OCI-M2 (cell line): ENCODE results near the gene MINDY4.

ENCODE experiments used
- DNase-seq: peaks from one replicate; lab custom pipeline; 2025; ENCODE audit not compliant: unreplicated experiment; lab: John Stamatoyannopoulos, UW

MINDY4 gene

DNA sequence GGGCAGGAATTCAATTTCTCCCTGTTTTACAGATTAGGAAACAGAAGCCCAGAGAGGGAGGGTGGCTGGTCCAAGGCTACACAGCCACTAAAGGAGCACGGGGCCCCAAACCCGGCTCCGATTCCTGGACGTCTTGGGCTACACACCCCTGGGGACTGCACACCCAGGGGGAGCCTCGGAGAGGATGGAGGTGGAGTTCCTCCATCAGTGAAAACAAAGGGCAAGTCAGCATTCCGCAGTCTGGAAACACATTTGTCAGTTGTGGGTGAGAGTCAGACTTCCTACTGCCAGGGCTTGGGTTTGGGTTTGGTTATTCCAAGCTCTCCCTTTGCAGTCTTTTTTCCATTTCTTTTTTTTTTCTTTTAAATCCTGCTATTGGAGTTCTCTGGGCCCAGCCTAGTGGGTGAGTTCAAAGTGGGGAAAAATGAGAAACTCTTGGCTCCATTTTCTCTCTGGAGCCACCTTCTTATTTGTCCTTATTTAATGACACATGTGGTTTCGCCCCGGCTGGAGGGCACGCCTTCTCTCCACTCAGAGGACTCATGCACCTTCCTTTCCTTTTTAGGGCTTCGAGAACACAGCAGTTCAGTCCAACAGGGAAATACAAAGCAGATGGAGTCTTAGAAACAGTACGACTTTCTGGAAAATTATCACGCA is 80.6 kb downstream of the MINDY4 start:
- no peak for DNase-seq

DNA sequence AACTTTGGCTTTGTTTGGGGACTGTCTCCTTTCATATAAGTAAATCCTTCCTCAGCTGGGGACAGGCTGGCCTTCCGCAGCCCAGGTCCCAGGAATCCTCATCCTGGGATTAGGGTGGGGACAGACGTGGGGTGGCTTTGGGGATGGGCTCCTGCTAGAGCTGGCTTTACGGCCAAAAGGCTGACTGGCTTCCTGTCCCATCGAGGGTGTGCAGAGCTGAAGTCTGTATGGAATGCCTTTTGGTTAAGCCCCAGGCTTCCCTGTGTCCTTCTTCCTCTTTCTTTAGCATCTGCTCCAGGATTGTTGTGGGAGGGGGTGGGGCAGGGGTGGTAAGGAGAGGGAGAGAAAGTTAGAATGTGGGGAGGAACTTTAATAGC is 81.1 kb downstream of the MINDY4 start:
- no peak for DNase-seq

DNA sequence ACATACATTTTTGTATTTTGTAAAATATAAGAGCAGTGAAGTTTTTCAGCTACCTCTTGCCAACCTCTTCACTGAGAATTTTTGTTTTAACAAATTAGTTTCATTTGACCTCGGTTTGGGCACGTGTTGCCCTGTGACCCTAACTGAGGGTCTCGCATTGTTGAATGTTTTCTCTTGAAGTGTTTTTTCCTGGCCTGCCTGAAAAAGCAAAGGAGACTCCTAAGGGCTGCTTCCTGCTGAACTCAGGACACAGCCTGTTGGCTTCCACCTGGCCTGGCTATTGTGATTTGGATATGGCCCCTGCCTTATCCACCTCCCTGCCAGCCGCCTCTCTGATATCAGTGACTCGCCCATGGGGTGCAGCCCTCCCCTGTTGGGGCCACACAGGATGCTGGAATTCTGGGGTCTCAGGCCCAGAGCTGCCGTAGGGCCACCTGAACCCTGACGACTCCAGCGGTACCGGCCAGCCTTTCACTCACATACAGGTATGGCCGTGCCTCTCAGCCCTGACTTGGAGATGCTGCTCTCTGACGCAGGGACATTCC is 81.6 kb downstream of the MINDY4 start:
- no peak for DNase-seq

DNA sequence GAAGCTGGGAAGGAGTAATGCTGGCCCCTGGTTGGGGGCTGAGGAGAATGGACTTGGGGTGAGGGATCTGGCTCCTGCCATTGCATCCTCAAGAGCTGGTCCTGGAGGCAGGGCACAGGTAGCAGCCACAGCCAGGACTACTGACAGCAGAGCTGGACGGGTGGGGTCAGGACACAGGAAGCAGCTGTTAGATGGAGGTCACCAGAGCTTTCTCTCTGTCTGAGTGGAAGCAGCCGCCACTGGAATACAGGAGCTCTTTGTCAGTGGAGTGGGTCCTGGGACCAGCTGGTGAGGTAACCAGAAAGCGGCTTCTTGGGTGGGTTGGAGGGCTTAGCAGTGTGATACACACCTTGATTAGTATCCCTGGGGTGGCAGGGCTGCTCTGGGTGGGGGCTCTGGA is 82.4 kb downstream of the MINDY4 start:
- DNase-seq, result no peak

DNA sequence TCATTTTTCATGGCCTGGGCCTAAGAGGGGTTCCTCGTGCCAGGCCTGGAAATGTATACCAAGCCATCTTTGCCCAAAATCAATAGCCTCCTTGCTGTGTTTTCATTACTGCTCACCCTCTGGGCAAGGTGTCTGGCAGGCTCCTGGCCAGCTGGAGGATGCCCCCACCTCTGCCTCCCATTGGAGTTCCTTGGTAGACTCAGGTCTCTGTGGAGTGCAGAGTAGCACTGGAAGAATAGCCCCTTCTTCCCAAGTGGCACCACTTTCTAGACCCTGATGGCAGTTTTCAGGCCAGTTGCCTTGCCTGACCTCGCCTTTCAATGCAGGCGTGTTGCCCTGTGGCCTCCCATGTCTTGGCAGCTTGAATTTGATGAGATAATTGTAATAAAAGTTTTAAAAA is 84.7 kb downstream of the MINDY4 start:
- DNase-seq, result no peak

DNA sequence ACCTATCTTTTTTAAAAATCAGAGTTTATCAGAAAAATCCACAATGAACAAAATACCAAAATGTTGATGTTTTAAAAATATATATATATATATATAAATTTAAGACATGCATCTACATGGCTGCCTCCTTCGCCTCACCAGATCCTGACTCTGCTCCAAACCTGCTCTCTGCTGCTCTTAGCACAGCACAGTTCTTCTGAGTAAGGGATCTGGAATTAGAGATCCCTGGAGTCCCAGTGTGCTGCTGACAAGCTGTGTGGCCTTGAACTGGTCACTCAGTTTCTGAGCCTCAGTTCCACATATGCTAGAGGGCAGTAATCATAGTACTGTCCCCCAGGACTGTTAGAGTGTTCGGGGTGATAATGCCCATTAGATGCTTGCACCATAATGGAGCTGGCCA is 87.4 kb downstream of the MINDY4 start:
- DNase-seq, result no peak

DNA sequence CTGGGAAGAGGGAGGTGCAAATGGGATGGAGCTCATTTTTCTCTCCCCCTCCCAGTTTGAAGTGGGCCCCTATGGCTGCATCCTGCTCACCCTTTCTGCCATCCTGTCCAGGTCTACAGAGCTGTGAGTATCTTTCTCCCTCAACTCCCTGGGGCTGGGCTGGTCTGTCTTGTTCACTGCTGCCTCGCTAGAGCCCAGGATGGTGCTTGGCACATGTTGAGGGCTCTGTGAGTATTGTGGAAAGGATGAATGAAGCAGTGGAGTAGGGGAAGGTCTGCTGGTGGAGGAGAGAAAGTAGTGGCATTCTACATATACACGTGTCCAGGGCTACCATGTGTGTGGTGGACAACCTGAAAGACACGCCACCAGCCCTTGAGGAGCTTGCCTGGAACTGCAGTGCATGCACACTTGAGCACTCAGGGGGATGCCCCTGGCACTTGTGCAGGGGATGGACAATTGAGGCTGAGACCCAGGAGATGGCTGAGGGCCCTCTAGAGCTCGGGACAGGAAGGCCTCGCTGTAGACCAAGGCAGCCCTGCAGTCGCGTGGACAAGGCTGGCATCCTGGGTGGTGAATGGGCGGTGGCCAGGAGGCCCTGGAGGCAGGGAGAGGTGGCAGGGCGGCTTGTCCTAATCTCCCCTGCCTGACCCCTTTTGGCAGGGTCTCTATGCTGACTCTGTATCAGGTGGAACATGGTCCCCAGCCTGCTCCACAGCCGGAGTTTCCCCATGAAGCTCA is 88.2 kb downstream of the MINDY4 start:
- no peak for DNase-seq

DNA sequence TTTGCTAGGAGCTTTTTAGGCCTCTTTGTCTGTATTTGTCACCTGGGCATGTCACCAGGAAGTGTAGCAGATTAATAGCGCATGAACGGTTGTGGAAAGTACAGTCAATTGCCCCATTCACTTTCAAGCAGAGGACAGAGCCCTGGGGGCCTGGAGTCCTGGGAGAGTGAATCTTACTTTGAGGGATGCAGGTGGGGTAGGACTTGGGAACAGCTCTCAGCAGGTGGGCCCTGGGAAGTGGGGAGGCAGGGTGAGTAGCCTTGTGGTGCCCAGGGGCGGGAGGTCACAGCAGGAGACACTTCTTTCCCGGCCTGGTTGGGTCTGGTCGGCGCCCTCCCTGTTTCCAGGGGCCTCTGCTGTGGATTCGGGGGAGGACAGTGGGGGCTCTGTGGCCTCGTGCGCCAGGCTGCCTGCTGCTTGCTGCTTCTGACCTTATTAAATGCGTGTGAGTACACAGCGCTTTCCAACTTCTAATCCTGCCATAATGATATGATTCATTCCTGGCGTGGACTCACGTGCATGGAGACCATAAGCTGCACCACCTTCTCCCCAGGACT is 88.8 kb downstream of the MINDY4 start:
- no peak for DNase-seq

DNA sequence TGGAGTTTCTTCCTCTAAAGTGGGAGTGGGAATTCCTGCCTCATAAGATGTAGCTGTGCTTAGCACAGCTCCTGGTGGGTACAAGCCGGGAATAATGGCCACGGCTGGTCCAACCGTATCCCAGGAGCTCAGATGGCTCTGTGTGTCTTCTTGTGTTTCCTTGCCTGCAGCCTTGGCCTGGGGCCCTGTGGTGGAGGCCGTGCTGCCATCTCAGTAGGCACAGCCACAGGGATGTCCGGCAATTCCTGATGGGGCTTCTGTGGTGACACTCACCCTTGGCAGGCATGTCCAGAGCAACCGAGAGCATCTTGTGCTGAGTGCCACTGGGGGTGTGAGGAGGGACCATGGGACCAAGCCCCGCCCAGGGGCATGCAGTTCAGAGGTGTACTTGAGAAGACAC is 90.4 kb downstream of the MINDY4 start:
- no peak for DNase-seq

DNA sequence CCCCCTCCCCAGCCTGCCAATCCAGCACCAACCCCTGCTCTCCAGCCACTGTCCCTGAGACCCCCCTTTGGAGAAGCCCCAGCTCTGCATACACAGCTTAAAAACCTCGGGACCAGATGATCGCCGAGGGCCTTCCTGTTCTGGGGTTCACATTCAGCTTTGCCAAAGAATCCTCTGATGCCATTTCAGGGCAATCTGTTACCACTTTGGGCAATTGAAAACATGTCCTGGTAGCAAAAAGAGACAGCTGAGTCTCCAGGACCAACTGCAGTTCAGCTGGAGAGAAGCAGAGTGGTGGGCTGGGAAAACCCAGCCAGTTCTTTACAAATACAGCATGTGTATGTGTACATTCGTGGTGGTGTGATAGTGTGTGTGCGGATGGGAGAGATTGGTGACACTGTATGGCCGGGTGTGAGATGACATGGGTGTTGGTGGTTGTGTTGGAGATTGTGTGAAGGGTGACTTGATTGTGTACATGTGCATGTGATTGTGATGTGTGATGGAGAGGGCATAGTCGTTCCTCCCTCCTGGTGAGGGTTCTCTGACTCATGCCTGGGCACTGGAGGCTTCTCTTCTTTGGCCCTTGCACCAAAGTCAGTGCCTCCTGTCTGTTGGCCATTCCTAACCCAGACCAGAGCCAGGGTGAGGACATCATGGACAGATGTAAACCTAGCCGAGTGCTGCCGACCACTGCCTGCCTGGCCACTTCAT is 91.9 kb downstream of the MINDY4 start:
- no peak for DNase-seq

DNA sequence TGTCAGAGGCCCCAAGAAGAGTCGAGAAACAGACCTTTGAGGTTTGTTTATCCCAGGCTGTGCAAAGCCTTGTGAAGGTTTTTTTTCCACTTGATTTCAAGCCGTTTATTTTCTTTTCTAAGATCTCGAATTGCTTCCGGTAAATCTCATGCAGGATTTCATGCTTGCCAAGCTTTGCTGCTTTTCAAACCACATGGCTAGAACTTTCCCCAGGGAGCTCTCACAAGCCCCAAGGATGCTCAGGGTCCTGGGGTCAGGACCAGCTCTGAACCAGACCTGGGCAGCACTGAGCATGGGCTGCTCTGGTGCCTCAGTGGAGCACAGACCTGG is 92.5 kb downstream of the MINDY4 start:
- no peak for DNase-seq

DNA sequence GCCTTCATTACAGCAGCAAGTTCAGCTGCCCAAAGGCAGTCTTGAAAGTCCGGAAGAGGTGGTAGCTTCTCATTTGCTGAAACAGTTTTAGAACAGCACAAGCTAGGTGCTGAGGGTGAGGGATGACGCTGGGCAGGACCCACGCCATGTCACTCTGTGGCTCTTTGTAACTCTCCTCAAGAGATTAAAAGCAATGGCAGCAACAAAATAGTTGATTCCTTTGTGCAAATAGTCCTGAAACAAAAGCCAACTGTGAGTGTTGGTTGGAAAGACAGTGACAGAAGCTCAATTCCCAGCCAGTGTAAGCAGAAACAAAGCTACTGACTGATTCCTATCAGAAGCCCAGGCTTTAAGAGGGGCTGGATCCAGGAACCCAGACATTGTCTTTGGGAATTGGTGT is 92.9 kb downstream of the MINDY4 start:
- DNase-seq, result no peak

DNA sequence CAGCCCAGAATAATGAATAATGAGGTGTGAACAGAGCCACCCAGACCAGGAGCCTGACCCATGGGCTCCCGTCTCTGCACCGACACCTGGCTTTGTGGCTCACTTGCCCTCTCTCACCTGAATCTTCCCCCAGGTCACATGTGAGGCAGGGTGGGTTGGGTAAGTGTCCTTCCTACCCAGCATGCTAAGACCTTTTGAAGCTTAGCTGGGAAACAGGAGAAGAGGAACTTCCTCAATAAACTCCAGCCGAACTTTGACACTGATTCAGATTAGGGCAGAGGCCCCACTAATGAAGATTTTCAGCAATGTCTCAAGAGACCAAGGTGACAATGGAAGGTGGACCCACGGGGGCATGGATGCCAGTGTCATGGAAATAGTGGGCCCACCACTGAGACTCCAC is 93.9 kb downstream of the MINDY4 start:
- no peak for DNase-seq

DNA sequence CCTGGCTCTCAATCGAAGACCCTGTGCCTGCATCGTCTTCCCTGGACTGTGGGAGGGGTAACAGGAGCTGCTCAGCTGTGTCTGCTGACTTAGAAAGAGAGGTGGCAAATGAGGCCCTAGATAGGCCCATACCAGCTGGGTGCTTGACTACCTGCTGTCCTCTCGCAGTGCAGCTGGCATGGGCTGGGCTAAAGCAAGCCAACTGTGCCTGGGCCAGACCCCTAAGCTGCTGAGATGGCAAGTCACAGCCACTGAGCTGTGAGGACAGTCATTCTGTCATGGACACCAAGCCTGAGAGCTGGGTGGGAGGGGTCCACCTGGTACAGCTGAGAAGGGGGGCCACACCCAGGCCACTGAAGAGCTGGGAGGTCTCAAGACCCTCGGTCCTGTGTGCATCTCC is 94.6 kb downstream of the MINDY4 start:
- DNase-seq, result no peak

DNA sequence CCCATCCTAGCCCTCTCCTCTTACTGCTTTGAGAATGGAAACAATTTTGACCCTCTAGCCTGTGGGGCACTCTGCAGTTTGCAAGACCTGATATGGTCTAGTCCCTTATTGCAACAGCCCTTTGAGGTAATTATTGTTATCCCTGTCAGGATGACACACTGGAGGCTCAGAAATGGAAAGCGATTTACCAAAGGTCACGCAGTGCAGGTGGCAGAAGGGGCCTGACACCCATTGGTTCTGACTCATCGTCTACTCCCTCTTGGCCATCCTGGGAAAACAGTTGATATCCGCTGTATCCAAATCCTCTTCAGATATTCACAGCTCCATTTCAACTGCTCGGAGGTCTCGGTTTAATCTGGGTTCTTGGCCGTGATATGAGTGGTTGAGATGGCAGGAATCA is 95.7 kb downstream of the MINDY4 start:
- DNase-seq, result no peak

DNA sequence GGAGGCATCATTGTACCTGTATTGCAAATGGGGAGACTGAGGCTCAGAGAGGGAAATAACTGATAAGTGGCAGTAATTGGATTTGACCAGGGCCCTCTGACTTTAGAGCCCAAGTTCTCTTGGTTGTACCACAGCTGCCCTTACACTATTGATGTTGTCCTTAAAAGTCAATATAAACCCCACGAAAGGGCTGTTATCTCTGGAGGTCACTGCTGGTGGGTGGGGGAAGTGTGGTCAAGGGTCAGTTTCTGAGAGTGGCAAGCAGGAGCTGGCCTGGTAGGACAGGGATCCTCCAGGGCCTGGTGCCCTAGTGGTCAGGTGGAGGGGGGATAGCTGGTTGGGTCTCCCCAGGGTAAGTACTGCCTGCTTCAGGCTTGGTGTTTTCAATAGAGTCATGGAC is 96.3 kb downstream of the MINDY4 start:
- DNase-seq, result no peak

DNA sequence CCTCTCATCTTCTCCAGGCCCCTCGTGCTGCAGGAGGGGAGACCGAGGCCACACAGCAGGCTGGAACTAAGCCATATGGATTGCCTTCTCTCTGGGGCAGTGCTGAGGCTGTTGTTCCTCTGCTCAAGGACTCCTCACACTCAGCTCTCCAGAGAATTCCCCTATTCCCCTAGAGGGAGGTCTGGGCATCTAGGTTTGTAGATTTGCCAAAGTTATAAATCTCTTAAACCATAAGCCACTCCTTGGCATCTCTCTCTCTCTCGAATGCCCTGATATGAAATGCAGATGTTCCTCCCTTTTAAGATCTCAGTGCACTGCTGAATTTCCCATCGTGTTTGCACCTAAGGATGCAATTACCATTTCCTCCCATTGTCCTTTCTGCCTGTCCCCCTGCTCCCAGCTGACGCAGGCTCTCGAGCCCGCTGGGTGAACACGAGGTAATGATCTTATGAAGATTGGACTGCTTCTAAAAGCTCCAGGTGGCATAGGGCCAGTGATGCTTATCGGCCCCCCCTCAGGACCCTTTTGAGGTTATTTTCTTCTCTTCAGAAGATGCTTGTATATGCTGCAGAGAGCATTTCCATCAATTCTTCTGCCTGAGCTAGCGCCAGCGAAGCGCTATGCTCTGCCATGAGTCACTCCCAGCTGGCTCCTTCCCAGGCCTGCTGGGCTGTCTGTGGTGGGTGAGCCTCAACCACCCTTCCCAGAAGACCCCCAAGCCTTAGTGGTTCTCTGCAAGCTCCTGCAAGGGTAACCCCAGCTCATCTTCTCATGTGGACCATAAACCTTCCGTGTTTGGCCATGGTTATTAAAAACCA is 98.8 kb downstream of the MINDY4 start:
- no peak for DNase-seq

DNA sequence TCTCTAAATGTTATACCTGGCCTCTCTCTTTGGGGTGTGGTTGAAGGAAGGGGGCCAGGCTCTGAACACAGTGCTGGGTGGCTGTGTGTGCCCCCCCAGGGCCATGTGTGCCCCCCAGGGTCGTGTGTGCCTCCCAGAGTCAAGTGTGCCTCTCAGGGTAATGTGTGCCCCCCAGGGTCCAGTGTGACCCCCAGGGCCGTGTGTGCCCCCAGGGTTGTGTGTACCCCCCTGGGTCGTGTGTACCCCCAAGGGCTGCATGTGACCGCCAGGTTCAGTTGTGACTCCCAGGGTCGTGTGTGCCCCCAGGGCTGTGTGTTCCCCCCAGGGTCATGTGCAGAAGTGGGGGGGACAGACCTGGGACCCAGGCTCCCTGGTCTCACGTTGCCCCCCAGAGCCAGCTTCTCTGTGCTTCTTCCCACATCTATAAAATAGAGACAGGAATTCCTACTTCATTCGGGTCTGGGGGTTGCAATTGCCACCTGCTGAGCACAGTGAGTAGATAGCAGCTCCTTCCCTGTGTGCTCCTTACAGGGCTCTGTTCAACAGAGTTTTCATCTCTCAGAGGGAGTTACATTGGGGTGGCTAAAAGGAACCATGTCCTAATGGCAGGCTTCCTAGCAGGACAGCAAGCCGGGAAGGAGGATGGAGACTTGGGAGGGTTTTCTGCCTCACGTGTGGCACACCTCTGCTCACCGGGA is 99.8 kb downstream of the MINDY4 start:
- DNase-seq, result no peak

DNA sequence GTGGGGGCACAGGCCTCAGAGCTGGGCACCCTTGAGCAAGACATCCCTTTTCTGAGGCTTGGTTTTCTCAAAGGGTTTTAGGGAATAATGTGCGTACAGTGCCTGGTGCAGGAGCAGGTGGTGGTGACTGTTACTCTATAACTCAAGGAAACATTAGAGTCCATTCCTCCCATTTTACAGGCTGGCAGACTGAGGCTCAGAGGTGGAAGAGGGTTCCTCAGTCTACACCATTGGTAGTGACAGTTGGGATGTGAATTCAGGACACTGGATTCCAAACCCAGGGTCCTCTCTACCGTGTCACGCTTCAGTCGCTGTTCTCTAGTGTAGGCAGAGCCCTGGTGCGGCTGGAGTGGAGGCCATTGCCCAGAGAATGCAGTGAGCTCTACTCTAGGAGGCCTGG is 100.4 kb downstream of the MINDY4 start:
- no peak for DNase-seq

DNA sequence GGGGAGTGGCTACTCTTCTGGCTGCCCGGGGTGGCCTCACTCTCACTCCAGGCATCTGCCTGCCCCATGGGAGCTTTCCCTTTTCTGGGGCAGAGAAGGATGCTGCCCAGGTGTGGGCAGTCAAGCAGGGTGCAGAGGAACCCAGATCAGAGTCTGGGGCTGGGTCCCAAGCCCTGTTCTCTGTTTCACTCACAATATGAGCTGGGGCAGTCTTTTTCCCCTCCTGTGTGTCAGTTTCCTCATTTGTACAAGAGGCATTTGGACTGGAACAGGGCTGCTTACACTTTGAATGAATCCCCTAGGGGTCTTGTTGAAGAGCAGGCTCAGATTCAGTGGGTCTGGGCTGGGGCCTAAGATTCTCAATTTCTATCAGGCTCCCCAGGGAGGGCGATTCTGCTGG is 102.0 kb downstream of the MINDY4 start:
- no peak for DNase-seq

DNA sequence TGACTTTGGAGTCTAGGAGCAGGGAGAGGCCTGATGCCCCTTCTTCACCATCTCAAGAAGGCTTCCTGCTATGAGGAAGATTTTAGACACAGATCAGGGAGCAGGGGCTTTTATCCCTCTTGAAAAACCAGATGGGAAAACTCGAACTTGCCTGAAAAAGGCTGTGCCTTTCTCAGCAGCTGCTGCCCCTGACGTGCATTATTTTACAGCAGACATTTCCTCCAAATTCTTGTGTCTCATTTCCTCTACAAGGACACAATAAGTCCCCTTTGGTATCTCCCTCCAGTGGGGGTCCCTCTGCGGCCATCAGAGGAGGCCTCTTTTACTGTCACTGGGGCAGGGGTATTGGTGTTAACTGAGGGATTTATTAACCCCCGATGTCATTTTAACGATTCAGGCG is 102.4 kb downstream of the MINDY4 start:
- DNase-seq, result no peak
